Stimulated activated CD8-positive, alpha-beta memory T cell treated with anti-CD3 and anti-CD28 coated beads, Interleukin-7, amount 100 ng/mL, for 24 hours (primary cell): Measurements from ENCODE around the gene RFTN1.

Experiments used
- DNase-seq: peaks from one replicate; pipeline ENCODE4 v3.0.0-alpha.2; 2020; ENCODE audit warnings: low read depth

The RFTN1 gene

GRCh38 chr3:16529264-16529663 lies 15.8 kb upstream of the RFTN1 start:
- DNase-seq: no peak

- DNase-seq: no peak
These were observed 15.1 kb upstream of the RFTN1 start for GRCh38 chr3:16528581-16528993.

GRCh38 chr3:16528106-16528505 lies 14.6 kb upstream of the RFTN1 start:
- DNase-seq: no peak

GRCh38 chr3:16524196-16524595 lies 10.7 kb upstream of the RFTN1 start:
- DNase-seq: no peak

- no peak for DNase-seq
These were observed 10.3 kb upstream of the RFTN1 start for GRCh38 chr3:16523778-16524177.

GRCh38 chr3:16522834-16523233 lies 9.3 kb upstream of the RFTN1 start:
- DNase-seq: no peak

GRCh38 chr3:16520970-16521881 lies 7.7 kb upstream of the RFTN1 start:
- no peak for DNase-seq

- no peak for DNase-seq
These were observed 6.9 kb upstream of the RFTN1 start for GRCh38 chr3:16520241-16520969.

- no peak for DNase-seq
These were observed 3.4 kb upstream of the RFTN1 start for GRCh38 chr3:16516695-16517481.

- DNase-seq: no peak
These were observed 2.5 kb upstream of the RFTN1 start for GRCh38 chr3:16515885-16516420.

- DNase-seq: no peak
These were observed 1.4 kb upstream of the RFTN1 start for GRCh38 chr3:16514755-16515353.

- no peak for DNase-seq
These were observed 662 bp upstream of the RFTN1 start for GRCh38 chr3:16514021-16514700.

- DNase-seq: peak; percentile 4
These were observed 911 bp downstream of the RFTN1 start for GRCh38 chr3:16512435-16513140.

GRCh38 chr3:16511681-16512434 lies 1.6 kb downstream of the RFTN1 start:
- peak; percentile 48 for DNase-seq

GRCh38 chr3:16510620-16511319 lies 2.7 kb downstream of the RFTN1 start:
- DNase-seq: no peak

GRCh38 chr3:16509721-16510619 lies 3.5 kb downstream of the RFTN1 start:
- DNase-seq: no peak

- no peak for DNase-seq
These were observed 4.9 kb downstream of the RFTN1 start for GRCh38 chr3:16508591-16508995.

GRCh38 chr3:16508243-16508578 lies 5.3 kb downstream of the RFTN1 start:
- no peak for DNase-seq
